ENCODE measurements around the gene SLC10A7.

SLC10A7 gene

GRCh38 chr4:146340798-146341197 is 180.9 kb downstream of the SLC10A7 start:
- no peak for DNase-seq (ENCODE audit: low read depth)
- H3K4me3 ChIP-seq (ENCODE audit: low read depth, low read length), result no peak overlapping the region
- peak; percentile 30 for TF ChIP-seq CTCF (IDR thresholded peaks at IDR 0.05; ENCODE audit: low read depth, low read length, missing control alignments)

GRCh38 chr4:146338512-146338911 is 183.2 kb downstream of the SLC10A7 start:
- no peak for DNase-seq (ENCODE audit: low read depth)
- peak; percentile 9 for TF ChIP-seq CTCF (IDR thresholded peaks at IDR 0.05; ENCODE audit: low read depth, low read length, missing control alignments)
- H3K4me3 ChIP-seq (ENCODE audit: low read depth, low read length), result no peak overlapping the region

- TF ChIP-seq CTCF (IDR thresholded peaks at IDR 0.05; ENCODE audit: low read depth, low read length, missing control alignments), result no peak
- no peak overlapping the region for H3K4me3 ChIP-seq (ENCODE audit: low read depth, low read length)
Measured at GRCh38 chr4:146336410-146336807, 185.3 kb downstream of the SLC10A7 start.

GRCh38 chr4:146335763-146336409 is 185.9 kb downstream of the SLC10A7 start:
- no peak for TF ChIP-seq CTCF (IDR thresholded peaks at IDR 0.05; ENCODE audit: low read depth, low read length, missing control alignments)
- no peak overlapping the region for H3K4me3 ChIP-seq (ENCODE audit: low read depth, low read length)
- no peak for DNase-seq (ENCODE audit: low read depth)

More at GRCh38 chr4:146336410-146336807, 185.3 kb downstream of the SLC10A7 start:
- DNase-seq (ENCODE audit: low read depth), result no peak

GRCh38 chr4:146334862-146335449 is 186.8 kb downstream of the SLC10A7 start:
- no peak for TF ChIP-seq CTCF (IDR thresholded peaks at IDR 0.05; ENCODE audit: low read depth, low read length, missing control alignments)
- no peak overlapping the region; the same call in 1 of the 2 replicates for H3K4me3 ChIP-seq (ENCODE audit: low read depth, low read length)
- no peak for DNase-seq (ENCODE audit: low read depth)

- DNase-seq (ENCODE audit: low read depth), result no peak
- TF ChIP-seq CTCF (IDR thresholded peaks at IDR 0.05; ENCODE audit: low read depth, low read length, missing control alignments), result no peak
- peak overlapping the region; percentile 33 for H3K4me3 ChIP-seq (ENCODE audit: low read depth, low read length)
Measured at GRCh38 chr4:146333895-146334262, 187.9 kb downstream of the SLC10A7 start.
